ENCODE measurements around the gene KCTD5.

- TF ChIP-seq IRF1 (CRISPR knock-in tag; IDR thresholded peaks at IDR 0.05): no peak
- no peak for TF ChIP-seq IRF2 (CRISPR knock-in tag; IDR thresholded peaks at IDR 0.05; ENCODE audit: borderline replicate concordance, low read depth)
- no peak for TF ChIP-seq ZNF263 (CRISPR knock-in tag; IDR thresholded peaks at IDR 0.05; ENCODE audit: low read depth)
- TF ChIP-seq NFATC4 (CRISPR knock-in tag; IDR thresholded peaks at IDR 0.05): no peak
- no peak for TF ChIP-seq CTCF (IDR thresholded peaks at IDR 0.05)
- TF ChIP-seq SMAD3 (CRISPR knock-in tag; IDR thresholded peaks at IDR 0.05; ENCODE audit: borderline replicate concordance): no peak
- no peak for TF ChIP-seq PRDM15 (CRISPR knock-in tag; IDR thresholded peaks at IDR 0.05)
- TF ChIP-seq CBFB (CRISPR knock-in tag; IDR thresholded peaks at IDR 0.05; ENCODE audit: low read depth): no peak
Observed at GRCh38 chr16:2701272-2701671, 18.9 kb downstream of the KCTD5 start.
